ENCODE data around the gene SOD1.

- no peak for TF ChIP-seq CTCF (IDR thresholded peaks at IDR 0.05)
- no peak for TF ChIP-seq POLR2A (IDR thresholded peaks at IDR 0.05)
Measured at GRCh38 chr21:31644643-31645042, 14.8 kb upstream of the SOD1 start.

All from uterus (tissue), 2 donors.